Omental fat pad (tissue), 4 donors: ENCODE results near the gene CD276. TPM values are rescaled to one million over a fixed set of nuclear protein-coding genes. Genes with fewer than 3 reads are reported as not detected.
"Not testable (repeated sequence)": the region's sequence is repeated elsewhere in the genome, so short reads cannot be mapped to it uniquely, and the experiment has no call there.

ENCODE experiments used
- ATAC-seq: fragments of 150-250 bp; one replicate; pipeline ENCODE4 v1.9.1; 2016; ENCODE audit warnings: mild to moderate bottlenecking, moderate library complexity; ENCODE audit not compliant: low FRiP score
- DNase-seq: peaks from one replicate; pipeline ENCODE4 v3.0.0-alpha.2; 2019; ENCODE audit warnings: low spot score
- CTCF ChIP-seq, 3 donors: fragments of 450-650 bp; IDR thresholded peaks; one replicate each; pipeline ENCODE4 v1.5.1; 2016 to 2017; ENCODE audit warnings: antibody characterized with exemption in 3 of 3, mild to moderate bottlenecking in 3 of 3, moderate library complexity in 2 of 3
- total RNA-seq, 4 donors: library from RNA; depleted of rRNA; stranded (reverse); fragments of >200 nt; gene quantifications; one replicate each; pipeline ENCODE4 v1.1.0, GENCODE V29; 2016

The CD276 gene
- total RNA-seq, 4 donors from 2014 or later: 23.2 to 103 (median 39.3) TPM

- ATAC-seq (no peak), DNase-seq (no peak)
Measured at GRCh38 chr15:73695773-73696640, 11.8 kb downstream of the CD276 start.

GRCh38 chr15:73696641-73697001, 12.4 kb downstream of the CD276 start:
- no peak for TF ChIP-seq CTCF (IDR thresholded peaks at IDR 0.05)
- no peak for DNase-seq
- no peak for ATAC-seq

More at GRCh38 chr15:73695773-73696640, 11.8 kb downstream of the CD276 start:
- TF ChIP-seq CTCF (IDR thresholded peaks at IDR 0.05): no peak

- TF ChIP-seq CTCF (IDR thresholded peaks at IDR 0.05): no peak
- peak; percentile 65 for ATAC-seq
- peak; percentile 38 for DNase-seq
Measured at GRCh38 chr15:73697033-73697467, 12.9 kb downstream of the CD276 start.

GRCh38 chr15:73699249-73700040, 15.3 kb downstream of the CD276 start:
- DNase-seq (no peak), ATAC-seq (no peak)
- no peak for TF ChIP-seq CTCF (IDR thresholded peaks at IDR 0.05)

GRCh38 chr15:73700041-73700842, 16.1 kb downstream of the CD276 start:
- TF ChIP-seq CTCF (IDR thresholded peaks at IDR 0.05): peak in 2 of 3 donors; percentile 17 to 52
- no peak for ATAC-seq
- DNase-seq: peak; percentile 64

GRCh38 chr15:73702311-73703239, 18.4 kb downstream of the CD276 start:
- not testable (repeated sequence) for DNase-seq, ATAC-seq

- not testable (repeated sequence) for DNase-seq, ATAC-seq
Measured at GRCh38 chr15:73703601-73704000, 19.4 kb downstream of the CD276 start.

- DNase-seq, ATAC-seq: not testable (repeated sequence)
Measured at GRCh38 chr15:73704142-73704868, 20.1 kb downstream of the CD276 start.
